PC-3 (cell line): ENCODE results near the gene UNK.

Source experiments
- EZH2phosphoT487 ChIP-seq: fragments of 300-600 bp; sonication (generic); IDR thresholded peaks from 2 replicates; pipeline ENCODE4 v1.6.1; 2018; ENCODE audit warnings: mild to moderate bottlenecking, antibody characterized with exemption, low read length, borderline replicate concordance
- TF ChIP-seq, protein P1 (sequence below): fragments of 300-600 bp; sonication (generic); conservative IDR thresholded peaks from 2 replicates; pipeline ENCODE4 v1.5.1; 2017; ENCODE audit warnings: antibody characterized with exemption, low read depth, mild to moderate bottlenecking, low read length

GRCh38 chr17:75843577-75844529 lies 59.2 kb downstream of the UNK start, which contains the start of gene UNC13D:
- TF ChIP-seq, protein P1, sequence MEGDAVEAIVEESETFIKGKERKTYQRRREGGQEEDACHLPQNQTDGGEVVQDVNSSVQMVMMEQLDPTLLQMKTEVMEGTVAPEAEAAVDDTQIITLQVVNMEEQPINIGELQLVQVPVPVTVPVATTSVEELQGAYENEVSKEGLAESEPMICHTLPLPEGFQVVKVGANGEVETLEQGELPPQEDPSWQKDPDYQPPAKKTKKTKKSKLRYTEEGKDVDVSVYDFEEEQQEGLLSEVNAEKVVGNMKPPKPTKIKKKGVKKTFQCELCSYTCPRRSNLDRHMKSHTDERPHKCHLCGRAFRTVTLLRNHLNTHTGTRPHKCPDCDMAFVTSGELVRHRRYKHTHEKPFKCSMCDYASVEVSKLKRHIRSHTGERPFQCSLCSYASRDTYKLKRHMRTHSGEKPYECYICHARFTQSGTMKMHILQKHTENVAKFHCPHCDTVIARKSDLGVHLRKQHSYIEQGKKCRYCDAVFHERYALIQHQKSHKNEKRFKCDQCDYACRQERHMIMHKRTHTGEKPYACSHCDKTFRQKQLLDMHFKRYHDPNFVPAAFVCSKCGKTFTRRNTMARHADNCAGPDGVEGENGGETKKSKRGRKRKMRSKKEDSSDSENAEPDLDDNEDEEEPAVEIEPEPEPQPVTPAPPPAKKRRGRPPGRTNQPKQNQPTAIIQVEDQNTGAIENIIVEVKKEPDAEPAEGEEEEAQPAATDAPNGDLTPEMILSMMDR: no peak
- no peak for TF ChIP-seq EZH2phosphoT487
